Posterior vena cava (tissue), 2 donors: ENCODE data around the gene SAMD11. TPM values are rescaled to one million over a fixed set of nuclear protein-coding genes. Genes with fewer than 3 reads are reported as not detected.
A peak's percentile ranks its signal among the peaks of the same experiment; 100 is the strongest.

Experiments
- DNase-seq: peaks from one replicate; pipeline ENCODE4 v3.0.0-alpha.2; 2020; ENCODE audit warnings: low spot score
- intact Hi-C, 2 donors: fragments of 100-400 bp; cut with DNase I; formaldehyde crosslinking; loops; one replicate each; pipeline versions ENCODE4 v1.14.1 to v1.14.2; 2022 to 2023
- total RNA-seq, 2 donors: library from RNA; stranded (reverse); fragmentation: NEBNext Ultra II Directional; extraction: Animal tissue kit (Norgen Biotek cat#: 25700); gene quantifications; one replicate each; pipeline ENCODE4 v1.2.1, GENCODE V29; 2021
- donor health status: DM: yes; HTN: yes; CAD: no.
- donor health status: DM: yes; HTN: yes; CAD: no.

The SAMD11 gene
- total RNA-seq, 2 donors from 2014 or later = 16.5 to 38.0 TPM

- peak; percentile 34 for DNase-seq
Measured at GRCh38 chr1:914891-915280, 8.8 kb upstream of the SAMD11 start.

DNA sequence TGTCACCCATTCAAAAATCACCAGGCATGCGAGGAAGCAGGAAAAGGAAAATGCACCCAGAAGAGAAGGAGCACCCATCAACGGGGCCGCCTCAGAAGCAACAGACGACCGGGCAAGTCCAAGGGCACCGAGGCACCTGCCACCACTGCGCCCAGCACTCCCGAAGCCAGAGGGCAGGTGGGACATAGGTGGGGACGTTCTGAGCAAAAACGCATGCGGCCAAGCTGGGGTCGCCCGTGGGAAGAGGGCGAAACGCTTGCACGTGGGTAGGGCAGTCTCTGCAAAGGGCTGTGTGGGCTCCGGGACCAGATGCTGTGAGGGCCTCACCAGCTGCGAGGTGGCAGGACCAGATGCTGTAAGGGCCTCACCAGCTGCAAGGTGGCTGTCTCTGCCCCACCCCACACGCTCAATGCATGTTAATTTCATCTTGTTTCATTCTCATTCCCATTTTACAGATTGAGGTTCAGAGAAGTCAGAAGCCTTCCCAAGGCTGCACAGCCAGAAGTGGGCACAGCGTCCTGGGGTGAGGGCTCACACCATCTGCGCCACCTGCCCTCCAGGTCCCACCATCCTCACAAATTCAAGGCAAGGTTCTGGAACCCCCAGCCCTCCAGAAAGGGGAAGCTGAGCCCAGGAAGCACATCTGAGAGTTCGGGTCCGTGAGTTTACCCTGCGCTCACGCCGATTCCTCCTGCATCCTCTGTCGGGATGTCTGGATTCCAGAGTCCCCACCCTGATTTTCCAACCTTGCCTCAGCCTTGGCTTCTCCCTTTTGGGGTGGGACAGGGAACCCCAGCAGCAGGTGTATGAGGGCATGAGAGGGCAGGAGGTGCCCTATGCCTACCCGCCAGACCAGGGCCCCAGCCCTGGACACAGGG, 8.2 kb upstream of the SAMD11 start:
- DNase-seq = peak; percentile 73
- intact Hi-C loops = no loop called here

More at GRCh38 chr1:914891-915280, 8.8 kb upstream of the SAMD11 start:
- intact Hi-C loops = no loop called here

GRCh38 chr1:916173-917075, 7.3 kb upstream of the SAMD11 start:
- DNase-seq = peak; percentile 83
- intact Hi-C loops = no loop called here

- peak; percentile 58 for DNase-seq
Measured at GRCh38 chr1:917076-917459, 6.7 kb upstream of the SAMD11 start.

DNA sequence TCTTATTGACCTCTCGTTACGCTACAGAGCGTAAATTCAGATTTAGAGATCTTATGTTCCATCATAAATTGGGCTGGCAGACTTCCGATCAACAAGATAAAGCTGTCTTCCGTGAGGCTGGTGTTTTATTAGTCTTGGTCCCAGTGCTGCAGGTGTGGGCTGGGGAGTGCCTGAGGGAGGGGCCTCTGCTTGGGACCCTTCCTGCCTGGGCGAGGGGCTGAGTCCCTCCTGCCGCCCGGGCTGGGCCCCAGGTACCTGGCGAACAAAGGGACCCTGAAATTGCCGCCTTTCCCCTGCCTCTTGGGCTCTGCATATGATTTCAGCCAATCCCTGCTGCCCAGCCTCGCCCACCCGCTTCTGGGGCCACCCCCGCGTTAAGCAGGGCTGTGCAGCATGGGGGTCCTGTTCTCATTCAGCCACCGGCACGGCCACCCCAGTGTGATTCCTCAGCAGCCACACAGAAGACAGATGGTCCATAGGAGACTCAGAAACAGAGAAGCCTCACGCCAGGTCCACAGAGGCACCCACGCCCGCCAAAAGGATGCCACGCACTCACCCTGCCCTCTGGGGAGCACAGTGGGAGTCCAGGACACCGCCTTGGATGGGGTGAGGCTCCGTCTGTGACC, 6.1 kb upstream of the SAMD11 start:
- intact Hi-C loops = no loop called here

More at GRCh38 chr1:917076-917459, 6.7 kb upstream of the SAMD11 start:
- intact Hi-C loops = no loop called here

GRCh38 chr1:918353-918752, 5.4 kb upstream of the SAMD11 start:
- intact Hi-C loops = no loop called here
- DNase-seq = no peak

More for the DNA sequence above, 6.1 kb upstream of the SAMD11 start:
- DNase-seq = peak; percentile 76

- no peak for DNase-seq
- intact Hi-C loops = no loop called here
Measured at GRCh38 chr1:918843-919242, 4.9 kb upstream of the SAMD11 start.

- DNase-seq = no peak
- intact Hi-C loops = no loop called here
Measured at GRCh38 chr1:919271-919872, 4.4 kb upstream of the SAMD11 start.

DNA sequence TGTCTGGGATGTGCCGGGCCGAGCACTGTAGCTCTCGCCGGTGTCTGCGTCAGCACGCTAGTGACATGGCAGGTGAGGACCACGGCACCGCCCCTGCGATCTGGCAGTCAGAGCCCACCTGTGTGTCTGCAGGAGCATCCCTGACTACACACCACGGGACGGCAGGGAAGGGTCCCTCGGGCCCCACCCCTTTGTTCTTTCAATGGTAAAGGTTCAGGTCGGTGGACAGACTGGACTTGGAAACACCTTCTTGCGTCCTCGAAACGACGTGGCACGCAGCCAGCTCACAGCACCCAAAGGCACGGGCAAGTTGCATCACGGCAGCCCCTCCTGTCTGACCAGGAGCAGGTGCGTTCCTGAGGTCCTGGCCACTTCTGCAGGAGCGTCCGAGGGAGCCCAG, 3.7 kb upstream of the SAMD11 start:
- intact Hi-C loops = no loop called here
- DNase-seq = no peak

DNA sequence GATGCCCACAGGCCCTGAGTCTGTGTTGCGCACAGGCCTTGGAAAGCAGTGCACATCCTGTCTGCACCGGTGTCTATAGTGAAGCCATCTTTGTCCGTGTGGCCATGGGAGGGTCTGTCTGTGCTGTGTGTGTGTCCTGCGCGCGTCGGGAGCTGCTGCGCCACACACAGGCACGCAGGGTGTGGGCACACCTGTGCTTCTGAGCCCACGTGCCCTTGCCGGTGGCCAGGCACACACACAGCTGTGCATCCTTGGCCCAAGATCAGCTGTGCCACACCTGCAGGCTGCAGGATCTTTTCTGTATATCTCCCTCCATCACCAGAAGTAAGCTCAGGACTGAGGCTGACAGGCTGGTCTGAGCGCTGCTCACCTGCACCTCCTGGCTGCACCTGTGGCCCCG, 3.2 kb upstream of the SAMD11 start:
- no peak for DNase-seq
- intact Hi-C loops = no loop called here

DNA sequence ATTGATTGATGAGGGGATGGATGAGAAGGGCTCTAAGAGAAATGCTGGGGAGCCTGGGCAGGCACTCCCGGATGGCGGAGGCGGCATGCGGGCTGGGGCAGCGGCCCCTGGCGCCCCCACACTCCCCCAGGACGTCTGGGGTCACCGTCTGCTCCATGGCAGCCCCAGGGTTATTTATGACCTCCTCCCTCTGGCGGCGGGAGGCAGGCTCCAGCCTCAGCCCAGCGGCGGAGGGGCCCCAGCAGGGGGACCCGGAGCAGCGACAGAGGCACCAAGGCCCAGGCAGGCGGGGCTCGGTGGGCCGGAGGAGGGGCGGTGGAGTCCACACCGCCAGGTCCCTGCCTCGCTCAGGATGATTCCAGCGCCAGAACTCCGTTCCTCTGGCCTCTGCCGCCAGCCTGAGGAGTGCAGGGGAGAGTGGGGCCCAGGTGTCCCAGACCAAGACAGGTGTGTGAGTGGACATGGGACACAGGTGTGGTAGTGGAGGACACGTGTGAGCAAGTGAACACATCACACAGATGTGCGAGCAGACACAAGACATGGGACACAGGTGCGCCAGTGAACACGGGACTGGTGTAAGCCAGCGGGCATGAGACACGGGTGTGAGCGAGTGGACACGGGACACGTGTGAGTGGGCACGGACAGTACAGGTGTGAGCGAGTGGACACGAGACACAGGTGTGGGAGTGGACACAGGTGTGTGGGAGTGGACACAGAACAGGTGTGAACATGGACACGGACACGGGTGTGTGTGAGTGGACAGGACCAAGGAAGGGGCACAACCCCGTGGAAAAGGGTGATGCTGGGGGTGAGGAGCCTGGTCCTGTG, 2.5 kb upstream of the SAMD11 start:
- intact Hi-C loops = no loop called here
- no peak for DNase-seq

- no peak for DNase-seq
- intact Hi-C loops = no loop called here
Measured at GRCh38 chr1:923991-924655, 400 bp downstream of the SAMD11 start.

DNA sequence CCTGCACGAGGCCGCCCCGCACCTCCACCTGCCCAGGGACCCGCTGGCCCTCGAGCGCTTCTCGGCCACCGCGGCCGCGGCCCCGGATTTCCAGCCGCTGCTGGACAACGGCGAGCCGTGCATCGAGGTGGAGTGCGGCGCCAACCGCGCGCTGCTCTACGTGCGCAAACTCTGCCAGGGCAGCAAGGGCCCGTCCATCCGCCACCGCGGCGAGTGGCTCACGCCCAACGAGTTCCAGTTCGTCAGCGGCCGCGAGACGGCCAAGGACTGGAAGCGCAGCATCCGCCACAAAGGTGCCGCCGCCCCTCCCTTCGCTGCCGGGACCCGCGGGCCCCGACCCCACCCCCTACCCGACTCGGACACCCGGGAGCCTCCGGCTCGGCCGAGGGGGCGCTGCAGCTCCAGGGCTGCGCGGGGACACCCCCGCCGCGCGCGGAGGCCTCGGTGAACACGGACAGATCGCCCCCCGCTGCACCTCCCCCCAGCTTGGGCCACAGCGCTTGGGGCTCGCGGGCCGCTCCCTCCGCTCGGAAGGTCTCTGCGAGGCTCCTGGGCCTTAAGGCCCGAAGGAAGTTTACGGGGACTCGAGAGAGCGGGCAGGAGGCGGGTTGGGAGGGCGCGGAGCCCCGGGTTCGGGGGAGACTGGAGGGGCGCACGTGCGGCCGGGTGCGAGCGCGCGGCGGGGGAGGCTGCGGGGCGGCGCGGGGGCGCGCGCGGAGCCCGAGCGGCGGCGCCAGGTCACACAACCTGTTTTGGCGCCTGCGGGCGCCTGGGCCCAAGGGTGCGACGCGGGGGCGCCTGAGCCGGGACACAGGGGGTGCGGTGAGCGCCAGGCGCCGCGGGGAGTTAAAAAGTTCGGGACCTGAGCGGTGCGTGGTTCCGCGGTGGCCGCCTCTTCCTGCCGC, 1.2 kb downstream of the SAMD11 start:
- intact Hi-C loops = no loop called here
- no peak for DNase-seq

DNA sequence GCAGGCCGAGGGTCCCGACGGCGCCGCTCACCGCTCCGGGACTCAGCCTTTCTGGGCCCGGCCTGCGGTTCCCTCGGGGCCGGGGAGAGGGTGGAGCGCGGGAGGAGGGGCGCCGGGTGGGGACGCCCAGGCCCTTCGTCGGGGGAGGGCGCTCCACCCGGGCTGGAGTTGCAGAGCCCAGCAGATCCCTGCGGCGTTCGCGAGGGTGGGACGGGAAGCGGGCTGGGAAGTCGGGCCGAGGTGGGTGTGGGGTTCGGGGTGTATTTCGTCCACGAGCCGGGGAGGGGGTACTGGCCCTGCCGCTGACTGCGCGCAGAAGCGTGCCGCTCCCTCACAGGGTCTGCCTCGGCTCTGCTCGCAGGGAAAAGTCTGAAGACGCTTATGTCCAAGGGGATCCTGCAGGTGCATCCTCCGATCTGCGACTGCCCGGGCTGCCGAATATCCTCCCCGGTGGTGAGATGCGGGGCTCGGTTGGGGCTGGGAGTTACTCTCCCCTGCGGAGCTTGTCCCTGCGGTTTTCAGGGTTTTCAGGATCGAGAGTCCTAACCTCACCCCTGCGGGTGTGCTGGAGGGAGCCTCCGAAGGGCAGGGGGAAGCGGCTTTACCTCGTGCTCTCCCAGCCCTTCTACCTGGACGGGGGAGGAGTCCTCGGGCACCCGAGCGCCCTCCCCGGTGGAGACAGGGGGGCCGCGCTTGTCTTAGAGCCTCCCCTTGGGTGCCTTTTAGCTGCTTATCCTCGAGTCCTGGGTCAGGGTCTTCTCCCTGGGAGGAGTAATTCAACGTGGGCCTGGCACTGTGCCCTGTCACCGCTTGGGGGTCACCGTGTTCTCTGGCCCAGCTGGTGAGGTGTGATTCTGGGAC, 2.1 kb downstream of the SAMD11 start:
- intact Hi-C loops = no loop called here
- peak; percentile 92 for DNase-seq

DNA sequence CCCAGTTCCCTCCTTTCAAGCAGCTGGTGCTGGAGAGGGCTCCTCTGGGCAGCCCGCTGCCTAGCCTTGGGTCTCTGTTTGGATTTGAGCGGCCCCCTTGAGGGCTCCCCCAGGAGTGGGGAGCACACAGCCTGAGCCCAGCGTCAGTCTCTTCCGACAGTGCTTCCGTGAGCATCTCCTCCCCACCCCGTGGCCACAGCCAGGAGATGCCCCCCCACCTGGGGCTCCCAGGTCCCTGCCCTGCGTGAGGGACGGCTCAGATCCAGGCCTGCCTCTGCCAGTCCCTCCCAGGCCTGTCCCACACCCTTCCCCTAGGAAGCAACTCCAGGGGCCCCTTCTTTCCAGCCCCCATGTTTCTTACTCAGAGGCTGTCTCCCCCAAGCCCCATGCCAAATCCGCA, 3.5 kb downstream of the SAMD11 start:
- intact Hi-C loops = no loop called here
- no peak for DNase-seq

DNA sequence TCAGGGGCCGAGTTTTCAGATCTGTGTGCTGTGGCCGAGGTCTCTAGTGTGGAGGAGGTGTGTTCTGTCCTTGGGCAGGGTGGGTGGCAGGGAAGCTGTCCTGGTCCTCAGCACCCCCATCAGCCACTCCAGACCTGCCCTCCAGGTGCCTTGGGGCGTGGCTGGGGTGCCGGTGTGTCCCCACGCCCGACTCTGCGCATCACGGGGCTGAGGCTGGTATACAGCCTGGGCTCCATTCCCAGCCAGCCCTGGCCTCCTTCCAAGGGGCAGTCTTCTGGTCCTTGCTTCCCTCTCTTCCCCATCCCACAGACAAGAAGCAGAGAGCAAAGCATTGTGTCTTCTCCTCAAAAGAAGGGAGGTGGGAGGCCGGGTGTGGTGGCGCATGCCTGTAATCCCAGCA, 4.0 kb downstream of the SAMD11 start:
- intact Hi-C loops = loop anchor here in 1 of 2 donors (2.0 kb wide), 1 partner anchor 17 kb away; no protein-coding TSS in a partner anchor
- DNase-seq = no peak
